HEK293T (cell line): ENCODE results near the gene DNAJC1.

ENCODE experiments used
- FOXK2 ChIP-seq: fragments of 450-650 bp; IDR thresholded peaks from 2 replicates; pipeline ENCODE4 v1.6.1; 2016; ENCODE audit warnings: mild to moderate bottlenecking
- FOXM1 ChIP-seq: fragments of 450-650 bp; IDR thresholded peaks from 2 replicates; pipeline ENCODE4 v1.6.1; 2017; ENCODE audit warnings: mild to moderate bottlenecking, borderline replicate concordance
- SUZ12 ChIP-seq: fragments of 450-650 bp; IDR thresholded peaks from 2 replicates; pipeline ENCODE4 v1.6.1; 2016; ENCODE audit warnings: mild to moderate bottlenecking

DNA sequence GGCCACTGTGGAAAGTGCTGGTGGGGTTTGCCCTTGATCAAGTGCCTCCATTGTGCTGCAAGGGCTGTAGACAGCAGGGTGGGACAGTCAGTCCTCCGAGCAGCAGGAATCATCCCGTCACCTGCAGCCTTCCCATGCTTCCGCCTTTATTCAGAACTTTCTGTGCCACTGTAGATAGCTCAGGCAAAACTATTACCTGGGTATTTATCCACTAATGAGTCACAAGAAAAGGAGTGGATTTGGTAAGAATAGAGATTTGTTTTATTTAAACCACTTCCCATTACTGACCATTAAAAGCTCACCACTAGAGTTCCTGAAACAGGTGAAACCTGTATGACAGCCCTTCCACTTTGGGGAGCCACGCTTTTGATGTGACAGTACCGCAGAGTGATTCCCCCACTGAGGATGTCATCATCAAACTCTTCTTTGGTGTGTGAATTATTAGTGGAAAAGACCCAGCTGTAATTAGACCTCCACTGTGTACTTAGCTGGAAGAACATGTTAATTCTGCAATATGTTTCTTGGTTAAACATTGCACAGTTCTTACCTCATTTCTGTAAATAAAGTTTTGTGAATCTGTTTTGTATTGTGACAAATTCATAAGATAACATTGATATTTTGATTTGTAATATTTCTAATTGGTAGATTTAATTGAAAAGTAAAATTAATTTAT is 260.7 kb downstream of the DNAJC1 start:
- TF ChIP-seq SUZ12, result no peak
- no peak for TF ChIP-seq FOXK2
- no peak for TF ChIP-seq FOXM1
